ENCODE results near the gene JPH3.

DNA sequence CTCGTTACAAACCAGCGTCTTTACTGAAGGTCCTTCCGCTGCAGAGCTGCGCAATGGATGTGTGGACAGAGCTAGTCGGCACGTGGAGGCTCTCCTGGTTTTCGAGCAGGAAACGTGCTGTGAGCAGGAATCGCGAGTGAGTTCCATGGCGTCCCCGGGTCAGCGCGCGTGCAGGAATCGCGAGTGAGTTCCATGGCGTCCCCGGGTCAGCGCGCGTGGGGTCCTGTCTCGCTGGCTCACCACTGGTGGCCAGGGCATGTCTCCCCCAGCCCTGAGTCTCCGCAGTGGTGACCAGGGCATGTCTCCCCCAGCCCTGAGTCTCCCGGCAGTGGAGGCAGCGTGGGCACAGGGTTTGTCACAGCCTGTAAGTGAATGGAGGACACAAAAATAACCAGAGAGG is 100.8 kb downstream of the JPH3 start:
- TF ChIP-seq, protein P1, sequence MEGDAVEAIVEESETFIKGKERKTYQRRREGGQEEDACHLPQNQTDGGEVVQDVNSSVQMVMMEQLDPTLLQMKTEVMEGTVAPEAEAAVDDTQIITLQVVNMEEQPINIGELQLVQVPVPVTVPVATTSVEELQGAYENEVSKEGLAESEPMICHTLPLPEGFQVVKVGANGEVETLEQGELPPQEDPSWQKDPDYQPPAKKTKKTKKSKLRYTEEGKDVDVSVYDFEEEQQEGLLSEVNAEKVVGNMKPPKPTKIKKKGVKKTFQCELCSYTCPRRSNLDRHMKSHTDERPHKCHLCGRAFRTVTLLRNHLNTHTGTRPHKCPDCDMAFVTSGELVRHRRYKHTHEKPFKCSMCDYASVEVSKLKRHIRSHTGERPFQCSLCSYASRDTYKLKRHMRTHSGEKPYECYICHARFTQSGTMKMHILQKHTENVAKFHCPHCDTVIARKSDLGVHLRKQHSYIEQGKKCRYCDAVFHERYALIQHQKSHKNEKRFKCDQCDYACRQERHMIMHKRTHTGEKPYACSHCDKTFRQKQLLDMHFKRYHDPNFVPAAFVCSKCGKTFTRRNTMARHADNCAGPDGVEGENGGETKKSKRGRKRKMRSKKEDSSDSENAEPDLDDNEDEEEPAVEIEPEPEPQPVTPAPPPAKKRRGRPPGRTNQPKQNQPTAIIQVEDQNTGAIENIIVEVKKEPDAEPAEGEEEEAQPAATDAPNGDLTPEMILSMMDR (IDR thresholded peaks at IDR 0.05), result no peak
- TF ChIP-seq POLR2A (IDR thresholded peaks at IDR 0.05), result no peak
